Heart left ventricle (tissue), 13 donors: Measurements from ENCODE around the gene WNT10A.

Experiments used
- POLR2A ChIP-seq, 2 donors: fragments of 450-650 bp; IDR thresholded peaks; one replicate each; pipeline ENCODE4 v1.6.1; 2017; ENCODE audit warnings: antibody characterized with exemption in 2 of 2, mild to moderate bottlenecking in 2 of 2, moderate library complexity in 2 of 2
- TF ChIP-seq, protein P1 (sequence below), 12 donors: fragments of 200-600 bp; sonication (generic) in 4 of 12; IDR thresholded peaks; one replicate each; pipeline versions ENCODE4 v1.5.0 to v1.8.0; 2018 to 2022; ENCODE audit warnings: antibody characterized with exemption in 12 of 12, mild to moderate bottlenecking in 5 of 12
- donor health status: ischemic (EF 13 %, LVEDD 7.1; RV severe dilation, severe dysfunction).
- donor health status: DM: no; HTN: yes; CAD: no.
- donor health status: DM: no; HTN: no; CAD: no.
- donor health status: ischemic (EF 25% LVEDD 6.9; RV normal size, moderate dysfunction).
- donor health status: ischemic (EF 25% LVEDD 5.7; RV mildly dilated, moderate dysfunction).
- donor health status: ischemic (EF 35%, LVEDD 5.7; RV mildly dilated, moderate dysfunction).
- donor health status: nonischemic (EF 11% LVEDD 7.7; RV severe dilation, severe dysfunction).
- donor health status: DM: yes; HTN: yes; CAD: no.
- donor health status: PGD.
- donor health status: ischemic (EF 29% LVEDD 5.4; RV normal size, mild dysfunction).
- donor health status: nonischemic (EF 23%, LVEDD 6.1; RV moderate dilation, normal function).

DNA sequence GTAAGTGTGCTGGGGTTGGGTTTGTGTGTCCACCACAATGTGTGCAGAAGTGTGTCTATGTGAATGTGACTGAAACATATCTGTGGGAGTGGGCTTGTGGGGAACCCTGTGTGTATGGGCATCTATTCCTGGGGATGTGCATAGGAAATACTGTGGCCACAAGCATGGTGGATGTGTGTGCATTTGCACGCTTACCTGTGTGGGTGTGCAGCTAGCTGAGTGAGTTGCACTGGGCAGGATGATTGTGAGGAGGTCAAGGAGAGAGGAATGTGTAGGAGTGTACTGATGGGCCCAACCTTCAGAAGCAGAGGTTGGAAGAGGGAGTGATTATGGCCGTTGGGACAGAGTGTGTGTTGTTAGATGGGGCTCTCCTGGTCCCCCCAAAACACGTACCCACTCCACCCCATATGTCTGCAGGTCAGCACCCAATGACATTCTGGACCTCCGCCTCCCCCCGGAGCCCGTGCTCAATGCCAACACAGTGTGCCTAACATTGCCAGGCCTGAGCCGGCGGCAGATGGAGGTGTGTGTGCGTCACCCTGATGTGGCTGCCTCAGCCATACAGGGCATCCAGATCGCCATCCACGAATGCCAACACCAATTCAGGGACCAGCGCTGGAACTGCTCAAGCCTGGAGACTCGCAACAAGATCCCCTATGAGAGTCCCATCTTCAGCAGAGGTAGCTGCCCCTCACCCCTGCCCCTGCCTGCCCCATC is 1.2 kb downstream of the WNT10A start:
- TF ChIP-seq, protein P1, sequence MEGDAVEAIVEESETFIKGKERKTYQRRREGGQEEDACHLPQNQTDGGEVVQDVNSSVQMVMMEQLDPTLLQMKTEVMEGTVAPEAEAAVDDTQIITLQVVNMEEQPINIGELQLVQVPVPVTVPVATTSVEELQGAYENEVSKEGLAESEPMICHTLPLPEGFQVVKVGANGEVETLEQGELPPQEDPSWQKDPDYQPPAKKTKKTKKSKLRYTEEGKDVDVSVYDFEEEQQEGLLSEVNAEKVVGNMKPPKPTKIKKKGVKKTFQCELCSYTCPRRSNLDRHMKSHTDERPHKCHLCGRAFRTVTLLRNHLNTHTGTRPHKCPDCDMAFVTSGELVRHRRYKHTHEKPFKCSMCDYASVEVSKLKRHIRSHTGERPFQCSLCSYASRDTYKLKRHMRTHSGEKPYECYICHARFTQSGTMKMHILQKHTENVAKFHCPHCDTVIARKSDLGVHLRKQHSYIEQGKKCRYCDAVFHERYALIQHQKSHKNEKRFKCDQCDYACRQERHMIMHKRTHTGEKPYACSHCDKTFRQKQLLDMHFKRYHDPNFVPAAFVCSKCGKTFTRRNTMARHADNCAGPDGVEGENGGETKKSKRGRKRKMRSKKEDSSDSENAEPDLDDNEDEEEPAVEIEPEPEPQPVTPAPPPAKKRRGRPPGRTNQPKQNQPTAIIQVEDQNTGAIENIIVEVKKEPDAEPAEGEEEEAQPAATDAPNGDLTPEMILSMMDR (IDR thresholded peaks at IDR 0.05), result no peak
- no peak for TF ChIP-seq POLR2A (IDR thresholded peaks at IDR 0.05)
